Vagina (tissue), 2 donors: ENCODE data around the gene GPANK1.
A peak's percentile ranks its signal among the peaks of the same experiment; 100 is the strongest.

Source experiments
- POLR2A ChIP-seq, 2 donors: fragments of 450-650 bp; IDR thresholded peaks; one replicate each; pipeline ENCODE4 v1.6.1; 2017; ENCODE audit warnings: antibody characterized with exemption in 2 of 2, mild to moderate bottlenecking in 2 of 2, moderate library complexity in 2 of 2
- POLR2AphosphoS5 ChIP-seq, 2 donors: sonication (generic); formaldehyde crosslinking; IDR thresholded peaks; one replicate each; pipeline ENCODE4 v1.9.0; 2017; ENCODE audit warnings: antibody characterized with exemption in 2 of 2, mild to moderate bottlenecking in 2 of 2, low read depth in 1 of 2; ENCODE audit not compliant: insufficient read depth in 1 of 2
- TF ChIP-seq, protein P1 (sequence below), 3 experiments: fragments of 450-650 bp in 2 of 3; fragments of 200-600 bp in 1 of 3; sonication (generic) in 1 of 3; IDR thresholded peaks; one replicate each; pipeline ENCODE4 v1.5.1; 2017 to 2019; ENCODE audit warnings: antibody characterized with exemption in 3 of 3, mild to moderate bottlenecking in 2 of 3, moderate library complexity in 2 of 3

DNA sequence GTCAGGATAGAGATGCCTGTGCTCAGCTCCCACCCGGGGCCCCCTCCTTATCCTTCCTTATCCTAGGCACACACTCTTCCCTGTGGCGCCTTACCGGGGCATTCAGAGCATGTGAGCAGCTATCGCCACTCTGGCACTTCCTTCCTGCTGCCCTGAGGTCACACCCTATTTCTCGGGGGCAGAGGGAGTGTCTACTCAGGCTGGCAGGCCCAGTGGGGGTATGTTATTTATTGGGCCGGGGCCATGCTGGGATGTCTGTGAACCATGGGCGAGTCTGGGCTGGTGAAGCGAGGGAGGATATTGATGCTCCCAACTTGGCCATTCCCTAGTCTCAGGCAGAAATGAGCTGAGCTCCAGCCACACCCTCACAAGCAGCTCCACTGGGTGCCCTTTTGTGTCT lies 46.4 kb upstream of the GPANK1 start:
- TF ChIP-seq POLR2A (IDR thresholded peaks at IDR 0.05) (no peak), POLR2AphosphoS5 (IDR thresholded peaks at IDR 0.05; ENCODE audit: insufficient read depth in 1 of 2, low read depth in 1 of 2) (peak in 1 of 2 donors; percentile 25)
- TF ChIP-seq, protein P1, sequence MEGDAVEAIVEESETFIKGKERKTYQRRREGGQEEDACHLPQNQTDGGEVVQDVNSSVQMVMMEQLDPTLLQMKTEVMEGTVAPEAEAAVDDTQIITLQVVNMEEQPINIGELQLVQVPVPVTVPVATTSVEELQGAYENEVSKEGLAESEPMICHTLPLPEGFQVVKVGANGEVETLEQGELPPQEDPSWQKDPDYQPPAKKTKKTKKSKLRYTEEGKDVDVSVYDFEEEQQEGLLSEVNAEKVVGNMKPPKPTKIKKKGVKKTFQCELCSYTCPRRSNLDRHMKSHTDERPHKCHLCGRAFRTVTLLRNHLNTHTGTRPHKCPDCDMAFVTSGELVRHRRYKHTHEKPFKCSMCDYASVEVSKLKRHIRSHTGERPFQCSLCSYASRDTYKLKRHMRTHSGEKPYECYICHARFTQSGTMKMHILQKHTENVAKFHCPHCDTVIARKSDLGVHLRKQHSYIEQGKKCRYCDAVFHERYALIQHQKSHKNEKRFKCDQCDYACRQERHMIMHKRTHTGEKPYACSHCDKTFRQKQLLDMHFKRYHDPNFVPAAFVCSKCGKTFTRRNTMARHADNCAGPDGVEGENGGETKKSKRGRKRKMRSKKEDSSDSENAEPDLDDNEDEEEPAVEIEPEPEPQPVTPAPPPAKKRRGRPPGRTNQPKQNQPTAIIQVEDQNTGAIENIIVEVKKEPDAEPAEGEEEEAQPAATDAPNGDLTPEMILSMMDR (IDR thresholded peaks at IDR 0.05) = no peak
